Measurements from ENCODE around the gene SYNPO2. TPM values are rescaled to one million over a fixed set of nuclear protein-coding genes. Genes with fewer than 3 reads are reported as not detected.

The SYNPO2 gene
- total and polyA plus RNA-seq, 2 of the 13 experiments (the other 11 are each of a cell fraction or from before 2014, with no cell fraction given) = not detected

GRCh38 chr4:119080721-119081541 is 192.3 kb downstream of the SYNPO2 start (continued):
- TF ChIP-seq HIC2 (CRISPR knock-in tag; IDR thresholded peaks at IDR 0.05; ENCODE audit: low read depth) (no peak), XBP1 (CRISPR knock-in tag; IDR thresholded peaks at IDR 0.05) (no peak), FOXK1 (CRISPR knock-in tag; IDR thresholded peaks at IDR 0.05; ENCODE audit: borderline replicate concordance, low read depth) (peak; percentile 75; the same call in 1 of the 2 replicates), JUNB (CRISPR knock-in tag; IDR thresholded peaks at IDR 0.05; ENCODE audit: borderline replicate concordance) (peak; percentile 86), STAG1 (CRISPR knock-in tag; IDR thresholded peaks at IDR 0.05) (no peak), ZBTB40 (IDR thresholded peaks at IDR 0.05) (no peak), ZBTB40 (CRISPR knock-in tag; IDR thresholded peaks at IDR 0.05) (no peak), TCF12 (IDR thresholded peaks at IDR 0.05) (no peak), TCF12 (CRISPR knock-in tag; IDR thresholded peaks at IDR 0.05) (no peak), ZNF607 (CRISPR knock-in tag; IDR thresholded peaks at IDR 0.05; ENCODE audit: borderline replicate concordance) (no peak), ZNF576 (CRISPR knock-in tag; IDR thresholded peaks at IDR 0.05) (no peak), MIXL1 (CRISPR knock-in tag; IDR thresholded peaks at IDR 0.05) (peak; percentile 64), SRSF9 (IDR thresholded peaks at IDR 0.05; ENCODE audit: borderline replicate concordance, insufficient read depth, low read depth, low read length, poor library complexity, severe bottlenecking) (no peak), ZSCAN12 (CRISPR knock-in tag; IDR thresholded peaks at IDR 0.05) (no peak), ZNF350 (CRISPR knock-in tag; IDR thresholded peaks at IDR 0.05; ENCODE audit: borderline replicate concordance, low read depth) (no peak), BRCA1 (CRISPR knock-in tag; IDR thresholded peaks at IDR 0.05) (no peak), NFKB2 (CRISPR knock-in tag; IDR thresholded peaks at IDR 0.05; ENCODE audit: borderline replicate concordance) (no peak), TBX2 (CRISPR knock-in tag; IDR thresholded peaks at IDR 0.05; ENCODE audit: borderline replicate concordance) (peak; percentile 60; the same call in 1 of the 2 replicates)

Data from HepG2 (cell line).